ENCODE measurements around the gene BEST1. TPM values are rescaled to one million over a fixed set of nuclear protein-coding genes. Genes with fewer than 3 reads are reported as not detected.
"Not testable (repeated sequence)": the region's sequence is repeated elsewhere in the genome, so short reads cannot be mapped to it uniquely, and the experiment has no call there.

Gene BEST1
- total RNA-seq, 6 experiments from 2014 or later, result 0.92 to 2.0 (median 1.9) TPM

DNA sequence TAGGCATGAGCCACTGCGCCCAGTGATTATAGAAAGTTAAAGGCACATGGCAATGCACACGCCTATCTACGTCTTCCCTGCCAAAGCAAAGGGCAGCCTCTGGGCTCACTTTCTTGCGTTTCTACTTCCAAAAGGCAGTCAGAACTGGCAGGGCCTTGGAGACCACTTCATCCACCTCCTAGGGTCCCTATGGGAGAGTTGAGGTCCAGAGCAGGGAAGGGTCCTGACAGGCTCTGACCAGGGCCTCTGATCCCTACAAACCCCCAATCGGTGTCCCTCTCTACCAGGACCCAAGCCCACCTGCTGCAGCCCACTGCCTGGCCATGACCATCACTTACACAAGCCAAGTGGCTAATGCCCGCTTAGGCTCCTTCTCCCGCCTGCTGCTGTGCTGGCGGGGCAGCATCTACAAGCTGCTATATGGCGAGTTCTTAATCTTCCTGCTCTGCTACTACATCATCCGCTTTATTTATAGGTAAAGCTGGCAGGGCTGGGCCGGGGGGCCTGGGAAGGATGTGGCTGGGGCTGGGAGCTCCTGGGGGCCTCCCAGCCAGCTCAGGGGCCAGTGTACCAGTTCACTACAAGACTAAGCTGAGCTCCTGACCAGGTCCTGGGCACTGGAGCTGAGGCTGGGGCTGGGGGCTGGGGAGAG is 1.5 kb downstream of the BEST1 start:
- no peak for DNase-seq
- H3K9me3 Mint-ChIP-seq, result no peaks in the 10 kb centered on the region
- no peaks in the 10 kb centered on the region for H3K36me3 Mint-ChIP-seq (ENCODE audit: low read depth)
- TF ChIP-seq, protein P1, sequence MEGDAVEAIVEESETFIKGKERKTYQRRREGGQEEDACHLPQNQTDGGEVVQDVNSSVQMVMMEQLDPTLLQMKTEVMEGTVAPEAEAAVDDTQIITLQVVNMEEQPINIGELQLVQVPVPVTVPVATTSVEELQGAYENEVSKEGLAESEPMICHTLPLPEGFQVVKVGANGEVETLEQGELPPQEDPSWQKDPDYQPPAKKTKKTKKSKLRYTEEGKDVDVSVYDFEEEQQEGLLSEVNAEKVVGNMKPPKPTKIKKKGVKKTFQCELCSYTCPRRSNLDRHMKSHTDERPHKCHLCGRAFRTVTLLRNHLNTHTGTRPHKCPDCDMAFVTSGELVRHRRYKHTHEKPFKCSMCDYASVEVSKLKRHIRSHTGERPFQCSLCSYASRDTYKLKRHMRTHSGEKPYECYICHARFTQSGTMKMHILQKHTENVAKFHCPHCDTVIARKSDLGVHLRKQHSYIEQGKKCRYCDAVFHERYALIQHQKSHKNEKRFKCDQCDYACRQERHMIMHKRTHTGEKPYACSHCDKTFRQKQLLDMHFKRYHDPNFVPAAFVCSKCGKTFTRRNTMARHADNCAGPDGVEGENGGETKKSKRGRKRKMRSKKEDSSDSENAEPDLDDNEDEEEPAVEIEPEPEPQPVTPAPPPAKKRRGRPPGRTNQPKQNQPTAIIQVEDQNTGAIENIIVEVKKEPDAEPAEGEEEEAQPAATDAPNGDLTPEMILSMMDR (IDR thresholded peaks at IDR 0.05), result no peak
- no peak overlapping the region for H3K27ac Mint-ChIP-seq
- H3K27me3 Mint-ChIP-seq (ENCODE audit: insufficient read depth), result peaks cover 2% of the 10 kb centered on the region; the same call in 1 of the 2 replicates
- H3K4me1 Mint-ChIP-seq (ENCODE audit: low read depth), result peaks cover 34% of the 10 kb centered on the region
- H3K4me3 Mint-ChIP-seq, result no peak overlapping the region

DNA sequence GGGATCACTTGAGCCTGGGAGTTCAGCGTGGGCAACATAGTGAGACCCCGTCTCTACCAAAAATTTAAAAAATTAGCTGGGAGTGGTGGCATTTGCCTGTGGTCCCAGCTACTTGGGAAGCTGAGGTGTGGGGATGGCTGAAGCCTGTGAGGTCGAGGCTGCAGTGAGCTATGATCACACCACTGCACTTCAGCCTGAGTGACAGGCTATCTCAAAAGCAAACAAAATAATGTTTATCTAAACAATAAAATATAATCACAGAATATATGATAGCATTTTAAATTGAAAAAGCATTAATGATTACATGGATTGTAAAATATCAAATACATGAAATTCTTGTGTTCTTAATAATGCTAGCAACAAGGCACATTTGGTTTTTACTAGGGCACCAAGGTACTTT is 2.7 kb downstream of the BEST1 start:
- no peaks in the 10 kb centered on the region for H3K9me3 Mint-ChIP-seq
- H3K4me1 Mint-ChIP-seq (ENCODE audit: low read depth), result peaks cover 23% of the 10 kb centered on the region
- peaks cover 2% of the 10 kb centered on the region; the same call in 1 of the 2 replicates for H3K27me3 Mint-ChIP-seq (ENCODE audit: insufficient read depth)
- H3K4me3 Mint-ChIP-seq, result no peak overlapping the region
- H3K36me3 Mint-ChIP-seq (ENCODE audit: low read depth), result no peaks in the 10 kb centered on the region
- TF ChIP-seq, protein P1 (IDR thresholded peaks at IDR 0.05), result no peak
- no peak overlapping the region for H3K27ac Mint-ChIP-seq
- no peak for DNase-seq

DNA sequence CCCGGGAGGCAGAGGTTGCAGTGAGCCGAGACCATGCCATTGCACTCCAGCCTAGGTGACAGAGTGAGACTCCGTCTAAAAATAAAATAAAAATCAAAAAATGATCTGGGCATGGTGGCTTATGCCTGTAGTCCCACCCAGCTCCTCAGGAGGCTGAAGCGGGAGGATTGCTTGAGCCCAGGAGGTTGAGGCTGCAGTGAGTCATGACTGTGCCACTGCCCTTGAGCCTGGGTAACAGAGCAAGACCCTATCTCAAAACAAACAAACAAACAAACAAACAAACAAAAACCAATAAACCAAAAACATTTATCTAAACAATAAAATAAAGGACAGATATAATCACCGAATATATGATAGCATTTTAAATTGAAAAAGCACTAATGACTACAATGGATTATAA is 3.5 kb downstream of the BEST1 start:
- H3K4me3 Mint-ChIP-seq; DNase-seq; H3K27ac Mint-ChIP-seq; H3K27me3 Mint-ChIP-seq (ENCODE audit: insufficient read depth); H3K9me3 Mint-ChIP-seq; H3K36me3 Mint-ChIP-seq (ENCODE audit: low read depth): not testable (repeated sequence)
- H3K4me1 Mint-ChIP-seq (ENCODE audit: low read depth), result peaks cover 23% of the 10 kb centered on the region

DNA sequence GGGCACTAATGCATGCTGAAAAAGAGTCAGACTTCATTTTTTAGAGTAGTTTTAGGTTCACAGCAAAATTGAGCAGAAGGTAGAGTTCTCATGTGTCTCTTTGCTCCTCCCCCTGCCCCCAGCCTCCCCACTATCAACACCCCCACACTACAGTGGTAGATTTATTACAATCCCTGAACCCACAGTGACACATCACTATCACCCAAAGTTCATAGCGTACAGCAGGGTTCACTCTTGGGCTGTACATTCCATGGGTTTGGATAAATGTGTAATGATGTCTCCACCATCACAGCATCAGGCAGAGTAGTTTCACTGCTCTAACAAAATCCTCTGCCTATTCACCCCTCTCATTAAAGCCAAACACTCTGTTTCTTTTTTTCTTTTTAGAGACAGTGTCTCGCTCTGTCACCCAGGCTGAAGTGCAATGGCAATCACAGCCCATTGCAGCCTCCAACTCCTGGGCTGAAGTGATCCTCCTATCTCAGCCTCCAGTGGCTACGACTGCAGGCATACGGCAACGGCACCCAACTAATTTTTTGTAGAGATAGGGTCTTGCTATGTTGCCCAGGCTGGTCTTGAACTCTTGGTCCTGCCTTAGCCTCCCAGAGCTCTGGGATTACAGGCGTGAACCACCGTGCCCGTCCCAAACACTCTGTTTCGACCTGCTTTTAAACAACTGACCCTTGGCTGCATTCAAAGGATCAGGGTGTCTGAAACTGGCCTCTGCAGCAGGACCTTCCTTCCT is 4.1 kb downstream of the BEST1 start:
- H3K4me1 Mint-ChIP-seq (ENCODE audit: low read depth), result peaks cover 19% of the 10 kb centered on the region
- H3K27ac Mint-ChIP-seq, result peak overlapping the region; percentile 88
- H3K9me3 Mint-ChIP-seq, result no peaks in the 10 kb centered on the region
- H3K36me3 Mint-ChIP-seq (ENCODE audit: low read depth), result no peaks in the 10 kb centered on the region
- TF ChIP-seq, protein P1 (IDR thresholded peaks at IDR 0.05), result no peak
- H3K27me3 Mint-ChIP-seq (ENCODE audit: insufficient read depth), result peaks cover 2% of the 10 kb centered on the region; the same call in 1 of the 2 replicates
- no peak overlapping the region for H3K4me3 Mint-ChIP-seq
- no peak for DNase-seq

DNA sequence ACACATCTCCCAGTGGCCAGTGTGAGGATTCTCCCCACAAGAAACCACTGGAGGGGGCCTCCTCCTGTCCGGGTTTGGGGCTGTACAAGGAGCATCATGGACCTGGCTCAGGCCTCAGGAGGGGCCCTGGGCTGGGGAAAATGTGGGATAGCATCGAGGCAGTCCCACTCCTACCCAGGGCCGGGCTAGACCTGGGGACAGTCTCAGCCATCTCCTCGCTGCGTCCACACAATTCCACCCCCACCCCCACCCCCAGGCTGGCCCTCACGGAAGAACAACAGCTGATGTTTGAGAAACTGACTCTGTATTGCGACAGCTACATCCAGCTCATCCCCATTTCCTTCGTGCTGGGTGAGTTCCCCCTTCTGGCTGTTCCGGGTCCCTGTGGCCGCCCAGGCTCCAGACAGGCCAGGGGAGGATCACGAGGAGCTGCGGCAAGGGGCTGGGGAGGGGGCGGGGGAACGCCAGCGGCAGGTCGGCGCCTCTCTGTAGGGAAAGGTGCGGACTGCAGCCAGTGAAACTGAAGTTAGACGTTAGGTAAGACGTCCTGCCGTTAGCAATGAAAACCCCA is 4.8 kb downstream of the BEST1 start:
- TF ChIP-seq, protein P1 (IDR thresholded peaks at IDR 0.05), result peak; percentile 54
- Mint-ChIP-seq H3K36me3 (ENCODE audit: low read depth) (no peaks in the 10 kb centered on the region), H3K27ac (peak overlapping the region; percentile 88), H3K27me3 (ENCODE audit: insufficient read depth) (no peaks in the 10 kb centered on the region), H3K9me3 (no peaks in the 10 kb centered on the region), H3K4me3 (peak overlapping the region; percentile 71), H3K4me1 (ENCODE audit: low read depth) (peaks cover 13% of the 10 kb centered on the region)
- peak; percentile 58 for DNase-seq

Data from HFFc6 (cell line).